Epithelial cell of proximal tubule (primary cell): ENCODE data around the gene SLC1A2. TPM values are rescaled to one million over a fixed set of nuclear protein-coding genes. Genes with fewer than 3 reads are reported as not detected.
A peak's percentile ranks its signal among the peaks of the same experiment; 100 is the strongest.

Source experiments
- DNase-seq: peaks from one replicate; pipeline ENCODE4 v3.0.0-alpha.2; 2011; ENCODE audit warnings: low read depth
- H3K4me3 ChIP-seq: 2 replicates; pipeline ENCODE4 v1.5.1; 2011; ENCODE audit warnings: low read depth, mild to moderate bottlenecking, low read length
- total RNA-seq: library from RNA; depleted of rRNA; stranded (reverse); fragments of >200 nt; gene quantifications from 2 replicates; pipeline ENCODE4 v1.2.3, GENCODE V29; 2015
- TF ChIP-seq, protein P1 (sequence below): conservative IDR thresholded peaks from 2 replicates; pipeline ENCODE4 v1.5.1; 2012; ENCODE audit warnings: low read depth, mild to moderate bottlenecking, low read length

Gene SLC1A2
- total RNA-seq, 1 donor from 2014 or later = not detected

DNA sequence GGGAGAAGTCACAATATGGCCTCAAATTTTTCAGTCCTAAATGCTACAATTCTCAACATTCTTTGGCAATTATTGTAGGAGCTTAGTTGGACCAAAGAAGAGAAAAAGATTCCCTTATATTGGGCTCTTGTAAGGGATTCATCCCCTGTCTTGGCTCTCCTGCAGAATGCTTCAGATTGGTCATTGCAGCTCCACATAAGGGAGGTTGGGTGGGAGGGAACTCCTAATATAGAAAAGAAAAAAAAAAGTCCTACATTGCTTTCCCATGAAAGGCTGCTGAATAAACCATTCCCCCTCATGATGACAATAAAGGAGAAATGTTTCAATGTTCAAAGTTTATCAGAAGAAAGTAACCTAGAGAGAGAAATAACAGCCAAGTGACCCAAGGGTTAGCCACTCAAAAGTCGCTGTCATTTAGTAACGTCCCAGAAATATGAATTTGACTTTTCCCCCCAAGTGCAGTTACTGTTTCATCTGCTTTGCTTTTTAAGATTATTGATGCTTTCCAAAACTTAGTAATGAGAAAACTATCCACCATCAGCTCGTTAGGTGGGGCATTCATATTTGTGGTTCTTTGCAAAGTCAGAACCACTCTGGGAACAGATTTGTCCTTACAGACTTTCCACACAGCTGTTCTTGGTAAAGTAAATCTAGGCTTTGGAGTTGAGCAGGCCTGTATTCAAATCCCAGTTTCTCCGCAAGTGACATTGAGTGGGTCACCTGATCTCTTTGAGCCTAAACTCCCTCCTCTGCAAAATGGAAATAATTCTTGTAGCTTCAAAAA, 5.0 kb upstream of the SLC1A2 start:
- no peak overlapping the region for H3K4me3 ChIP-seq
- TF ChIP-seq, protein P1, sequence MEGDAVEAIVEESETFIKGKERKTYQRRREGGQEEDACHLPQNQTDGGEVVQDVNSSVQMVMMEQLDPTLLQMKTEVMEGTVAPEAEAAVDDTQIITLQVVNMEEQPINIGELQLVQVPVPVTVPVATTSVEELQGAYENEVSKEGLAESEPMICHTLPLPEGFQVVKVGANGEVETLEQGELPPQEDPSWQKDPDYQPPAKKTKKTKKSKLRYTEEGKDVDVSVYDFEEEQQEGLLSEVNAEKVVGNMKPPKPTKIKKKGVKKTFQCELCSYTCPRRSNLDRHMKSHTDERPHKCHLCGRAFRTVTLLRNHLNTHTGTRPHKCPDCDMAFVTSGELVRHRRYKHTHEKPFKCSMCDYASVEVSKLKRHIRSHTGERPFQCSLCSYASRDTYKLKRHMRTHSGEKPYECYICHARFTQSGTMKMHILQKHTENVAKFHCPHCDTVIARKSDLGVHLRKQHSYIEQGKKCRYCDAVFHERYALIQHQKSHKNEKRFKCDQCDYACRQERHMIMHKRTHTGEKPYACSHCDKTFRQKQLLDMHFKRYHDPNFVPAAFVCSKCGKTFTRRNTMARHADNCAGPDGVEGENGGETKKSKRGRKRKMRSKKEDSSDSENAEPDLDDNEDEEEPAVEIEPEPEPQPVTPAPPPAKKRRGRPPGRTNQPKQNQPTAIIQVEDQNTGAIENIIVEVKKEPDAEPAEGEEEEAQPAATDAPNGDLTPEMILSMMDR = no peak
- no peak for DNase-seq

DNA sequence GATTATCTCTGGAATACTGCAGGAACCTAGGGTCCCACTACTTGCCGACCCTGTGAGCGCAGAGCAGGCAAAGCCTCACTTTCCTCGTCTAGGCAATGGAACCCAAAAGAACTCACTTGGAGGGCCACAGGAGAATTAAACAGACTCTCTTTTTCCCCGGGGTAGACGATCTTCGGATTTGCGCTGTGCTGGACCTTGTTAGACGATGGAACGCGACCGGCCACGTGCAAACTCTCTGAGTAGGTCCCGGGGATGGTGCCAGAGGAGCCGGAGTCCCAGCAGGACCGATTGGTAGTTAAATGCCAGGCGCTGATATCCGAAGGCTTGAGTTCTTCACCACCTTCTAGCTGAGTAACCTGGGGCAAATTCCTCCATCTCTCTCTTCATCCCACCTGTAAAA, 1.0 kb upstream of the SLC1A2 start:
- no peak for DNase-seq
- TF ChIP-seq, protein P1 = no peak
- no peak overlapping the region for H3K4me3 ChIP-seq

- DNase-seq = no peak
- TF ChIP-seq, protein P1 = no peak
- H3K4me3 ChIP-seq = no peak overlapping the region
These were observed 524 bp upstream of the SLC1A2 start for GRCh38 chr11:35419830-35420333.

DNA sequence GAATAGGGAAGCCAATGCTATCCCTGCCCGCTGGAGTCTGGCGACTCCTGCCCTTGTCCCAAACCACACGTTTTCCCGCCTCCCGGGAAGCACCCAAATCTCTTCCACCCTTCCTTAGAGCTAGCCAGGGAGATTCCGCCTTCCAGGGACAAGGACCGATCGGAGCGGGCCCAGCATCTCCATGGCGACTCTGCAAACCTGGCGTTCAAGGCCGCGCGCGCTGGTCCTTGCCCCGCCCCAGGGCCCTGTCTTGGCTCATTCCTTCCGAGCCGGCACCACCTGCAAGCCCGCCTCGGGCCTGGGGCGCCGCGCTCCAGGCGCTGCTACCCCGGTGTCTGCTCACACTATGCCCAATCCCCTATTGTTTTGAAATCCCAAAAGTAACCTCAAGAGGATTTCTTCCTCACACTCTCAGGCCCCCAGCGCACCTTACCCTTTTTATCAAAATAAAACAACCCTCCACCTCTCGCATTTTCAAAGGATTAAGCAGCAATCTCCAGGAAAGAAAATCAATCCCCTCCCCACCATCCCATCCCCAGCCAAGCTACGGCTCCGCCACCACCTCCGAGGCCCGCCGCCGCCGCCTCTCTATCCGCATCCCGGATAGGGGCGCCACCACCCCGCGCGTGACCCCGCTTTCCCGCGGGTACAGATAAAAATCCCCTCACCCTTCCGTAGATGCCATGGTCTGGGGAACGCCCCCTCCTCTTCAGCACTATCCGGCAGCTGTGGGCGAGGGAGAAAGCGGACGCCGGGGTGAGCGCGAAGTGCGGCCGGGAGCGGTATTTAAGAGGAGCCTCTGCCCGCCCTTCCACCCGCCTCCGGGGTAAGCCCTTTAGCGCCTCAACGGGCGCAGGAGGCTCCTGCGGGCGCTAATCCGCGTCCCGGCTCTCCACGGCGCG, 825 bp downstream of the SLC1A2 start:
- TF ChIP-seq, protein P1 = no peak
- H3K4me3 ChIP-seq = peak overlapping the region; percentile 14

GRCh38 chr11:35415487-35415886, 3.9 kb downstream of the SLC1A2 start:
- TF ChIP-seq, protein P1 = no peak
- no peak for DNase-seq
- no peak overlapping the region for H3K4me3 ChIP-seq

More for the DNA sequence above, 825 bp downstream of the SLC1A2 start:
- no peak for DNase-seq

DNA sequence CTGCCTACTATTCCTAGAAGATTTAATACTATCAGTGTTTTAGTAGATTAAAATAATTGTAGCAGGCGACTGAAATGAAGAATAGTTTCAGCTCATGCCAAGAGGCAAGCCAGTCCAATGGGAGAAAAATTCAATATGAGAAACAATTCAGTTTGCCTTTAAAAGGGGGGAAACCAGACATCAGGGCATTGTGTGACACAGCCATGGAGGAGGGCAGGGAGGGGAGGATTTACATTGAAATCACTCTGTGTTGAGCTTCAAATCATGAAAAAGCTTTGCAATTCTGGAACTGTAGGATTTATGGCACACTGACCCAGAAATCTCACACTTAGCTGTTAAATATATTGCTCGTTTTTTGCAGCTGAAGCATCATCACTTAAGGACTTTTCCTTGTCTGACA, 4.6 kb downstream of the SLC1A2 start:
- DNase-seq = no peak
- TF ChIP-seq, protein P1 = no peak
- H3K4me3 ChIP-seq = no peak overlapping the region
